Lower lobe of right lung (tissue), 2 donors: Measurements from ENCODE around the gene UTRN. TPM values are rescaled to one million over a fixed set of nuclear protein-coding genes. Genes with fewer than 3 reads are reported as not detected.

Source experiments
- ATAC-seq, 2 donors: fragments of 200-7000 bp; cut with Tn5 transposase; one replicate each; pipeline ENCODE4 v1.9.1; 2020 to 2022; ENCODE audit warnings: mild to moderate bottlenecking in 2 of 2, moderate library complexity in 2 of 2
- DNase-seq: peaks from one replicate; pipeline ENCODE4 v3.0.0-alpha.2; 2020
- H3K27ac ChIP-seq: fragments of 200-600 bp; one replicate; pipeline ENCODE4 v1.8.0; 2022
- H3K27me3 ChIP-seq: fragments of 200-600 bp; one replicate; pipeline ENCODE4 v1.8.0; 2022; ENCODE audit warnings: low read depth
- H3K36me3 ChIP-seq: fragments of 200-600 bp; one replicate; pipeline ENCODE4 v1.8.0; 2022; ENCODE audit warnings: mild to moderate bottlenecking
- H3K4me1 ChIP-seq: fragments of 200-600 bp; one replicate; pipeline ENCODE4 v1.8.0; 2022
- H3K4me3 ChIP-seq: fragments of 200-600 bp; one replicate; pipeline ENCODE4 v1.8.0; 2022; ENCODE audit warnings: mild to moderate bottlenecking
- H3K9me3 ChIP-seq: fragments of 200-600 bp; one replicate; pipeline ENCODE4 v1.8.0; 2022
- CTCF ChIP-seq: fragments of 200-600 bp; IDR thresholded peaks from one replicate; pipeline ENCODE4 v1.8.0; 2022; ENCODE audit warnings: antibody characterized with exemption, mild to moderate bottlenecking
- intact Hi-C: fragments of 100-400 bp; cut with DNase I; formaldehyde crosslinking; loops from one replicate; pipeline ENCODE4 v1.11.0; 2022
- total RNA-seq: library from RNA; stranded (reverse); fragmentation: NEBNext Ultra II Directional; extraction: Animal tissue kit (Norgen Biotek cat#: 25700); gene quantifications from one replicate; pipeline ENCODE4 v1.2.1, GENCODE V29; 2021
- donor health status: DM: no; HTN: yes; CAD: no; lungs with severe emphysema.

The UTRN gene
- total RNA-seq, 1 donor from 2014 or later = 275 TPM

DNA sequence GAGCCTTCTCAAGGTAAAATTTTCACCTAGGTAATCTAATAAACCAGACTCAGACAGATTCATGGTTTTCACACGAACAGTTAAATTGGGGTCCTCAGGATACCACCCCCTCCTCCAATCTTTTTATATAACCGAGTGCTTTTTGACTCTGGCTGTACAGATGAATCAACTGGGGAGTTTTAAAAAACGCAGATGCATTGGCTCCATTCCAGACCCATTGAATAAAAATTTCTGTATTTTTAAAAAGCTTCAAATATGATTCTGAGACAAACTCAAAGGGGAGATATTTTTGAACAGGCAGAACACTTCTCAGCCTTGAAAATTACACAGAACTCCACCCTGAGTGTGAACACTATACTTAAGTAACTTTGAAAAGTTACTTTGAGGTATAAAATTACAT is 7.2 kb downstream of the UTRN start:
- no peak for DNase-seq
- no peak overlapping the region for H3K27ac ChIP-seq
- no peaks in the 10 kb centered on the region for H3K9me3 ChIP-seq
- no peak for ATAC-seq
- H3K27me3 ChIP-seq = no peaks in the 10 kb centered on the region
- H3K4me1 ChIP-seq = peaks cover 48% of the 10 kb centered on the region
- H3K4me3 ChIP-seq = no peak overlapping the region
- peaks cover 26% of the 10 kb centered on the region for H3K36me3 ChIP-seq
- intact Hi-C loops = no loop called here
- no peak for TF ChIP-seq CTCF

DNA sequence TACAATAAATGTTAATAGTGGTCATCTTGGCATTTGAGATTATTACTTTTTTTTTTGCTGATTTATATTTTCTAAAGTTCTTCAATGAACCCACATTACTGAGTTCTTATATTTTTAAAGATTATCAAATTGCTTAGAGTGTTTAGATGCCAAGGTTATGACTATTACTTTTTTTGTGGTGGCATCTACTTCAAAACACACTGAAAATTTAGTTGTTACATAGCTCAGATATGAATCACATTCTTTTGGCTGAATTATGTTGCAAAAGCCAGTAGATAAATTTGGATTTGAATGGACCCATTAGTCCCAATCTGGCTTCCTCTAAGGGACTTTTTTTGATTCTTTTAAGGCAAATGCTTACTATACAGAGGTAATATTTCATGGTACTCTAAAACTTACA is 8.9 kb downstream of the UTRN start:
- Histone ChIP-seq H3K4me3 (no peak overlapping the region), H3K4me1 (peaks cover 52% of the 10 kb centered on the region), H3K36me3 (peaks cover 26% of the 10 kb centered on the region), H3K27ac (no peak overlapping the region), H3K9me3 (no peaks in the 10 kb centered on the region), H3K27me3 (no peaks in the 10 kb centered on the region)
- intact Hi-C loops = no loop called here
- ATAC-seq (peak in 1 of 2 donors; percentile 35), DNase-seq (no peak)
- TF ChIP-seq CTCF = no peak

- DNase-seq = no peak
- Histone ChIP-seq H3K27me3 (no peaks in the 10 kb centered on the region), H3K36me3 (peaks cover 26% of the 10 kb centered on the region), H3K9me3 (no peaks in the 10 kb centered on the region), H3K4me3 (no peak overlapping the region), H3K27ac (no peak overlapping the region), H3K4me1 (peaks cover 52% of the 10 kb centered on the region)
- TF ChIP-seq CTCF = no peak
- ATAC-seq = no peak
- intact Hi-C loops = no loop called here
Measured at GRCh38 chr6:144295211-144295610, 10.1 kb downstream of the UTRN start.

- peaks cover 26% of the 10 kb centered on the region for H3K36me3 ChIP-seq
- H3K9me3 ChIP-seq = no peaks in the 10 kb centered on the region
- H3K4me1 ChIP-seq = peaks cover 49% of the 10 kb centered on the region
- peak overlapping the region; percentile 44 for H3K27ac ChIP-seq
- no peak for TF ChIP-seq CTCF
- no peak for ATAC-seq
- no peaks in the 10 kb centered on the region for H3K27me3 ChIP-seq
- intact Hi-C loops = no loop called here
- DNase-seq = no peak
- no peak overlapping the region for H3K4me3 ChIP-seq
Measured at GRCh38 chr6:144295981-144296767, 11.0 kb downstream of the UTRN start.

GRCh38 chr6:144296973-144297372 is 11.8 kb downstream of the UTRN start:
- no peak for DNase-seq
- Histone ChIP-seq H3K4me1 (peaks cover 43% of the 10 kb centered on the region), H3K27me3 (no peaks in the 10 kb centered on the region), H3K9me3 (no peaks in the 10 kb centered on the region), H3K4me3 (no peak overlapping the region), H3K27ac (peak overlapping the region; percentile 44), H3K36me3 (peaks cover 20% of the 10 kb centered on the region)
- intact Hi-C loops = no loop called here
- no peak for TF ChIP-seq CTCF
- peak; percentile 72 to 77 for ATAC-seq
